ENCODE results near the gene LILRA5.

- TF ChIP-seq, protein P1, sequence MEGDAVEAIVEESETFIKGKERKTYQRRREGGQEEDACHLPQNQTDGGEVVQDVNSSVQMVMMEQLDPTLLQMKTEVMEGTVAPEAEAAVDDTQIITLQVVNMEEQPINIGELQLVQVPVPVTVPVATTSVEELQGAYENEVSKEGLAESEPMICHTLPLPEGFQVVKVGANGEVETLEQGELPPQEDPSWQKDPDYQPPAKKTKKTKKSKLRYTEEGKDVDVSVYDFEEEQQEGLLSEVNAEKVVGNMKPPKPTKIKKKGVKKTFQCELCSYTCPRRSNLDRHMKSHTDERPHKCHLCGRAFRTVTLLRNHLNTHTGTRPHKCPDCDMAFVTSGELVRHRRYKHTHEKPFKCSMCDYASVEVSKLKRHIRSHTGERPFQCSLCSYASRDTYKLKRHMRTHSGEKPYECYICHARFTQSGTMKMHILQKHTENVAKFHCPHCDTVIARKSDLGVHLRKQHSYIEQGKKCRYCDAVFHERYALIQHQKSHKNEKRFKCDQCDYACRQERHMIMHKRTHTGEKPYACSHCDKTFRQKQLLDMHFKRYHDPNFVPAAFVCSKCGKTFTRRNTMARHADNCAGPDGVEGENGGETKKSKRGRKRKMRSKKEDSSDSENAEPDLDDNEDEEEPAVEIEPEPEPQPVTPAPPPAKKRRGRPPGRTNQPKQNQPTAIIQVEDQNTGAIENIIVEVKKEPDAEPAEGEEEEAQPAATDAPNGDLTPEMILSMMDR (conservative IDR thresholded peaks at IDR 0.05; ENCODE audit: low read depth, low read length): no peak
- no peak for TF ChIP-seq POLR2A (IDR thresholded peaks at IDR 0.05; ENCODE audit: low read depth, low read length)
Measured at GRCh38 chr19:54335164-54335563, 22.2 kb upstream of the LILRA5 start.

All from IMR-90 (cell line).